Activated CD4-positive, alpha-beta T cell treated with anti-CD3 and anti-CD28 coated beads, Interleukin-2, amount 50 U/mL, for 16 hours (primary cell): ENCODE results near the gene FAM20A.
"Not testable (repeated sequence)": the region's sequence is repeated elsewhere in the genome, so short reads cannot be mapped to it uniquely, and the experiment has no call there.

ENCODE experiments used
- DNase-seq: peaks from one replicate; pipeline ENCODE4 v3.0.0-alpha.2; 2020

FAM20A gene

GRCh38 chr17:68587847-68588246, 13.3 kb downstream of the FAM20A start:
- DNase-seq = no peak

- DNase-seq = no peak
Observed at GRCh38 chr17:68587026-68587425, 14.1 kb downstream of the FAM20A start.

- no peak for DNase-seq
Observed at GRCh38 chr17:68585643-68586042, 15.5 kb downstream of the FAM20A start.

- no peak for DNase-seq
Observed at GRCh38 chr17:68584581-68585303, 16.4 kb downstream of the FAM20A start.

- not testable (repeated sequence) for DNase-seq
Observed at GRCh38 chr17:68582867-68583266, 18.3 kb downstream of the FAM20A start.

- no peak for DNase-seq
Observed at GRCh38 chr17:68581863-68582645, 19.1 kb downstream of the FAM20A start.

- DNase-seq = no peak
Observed at GRCh38 chr17:68580236-68580770, 20.9 kb downstream of the FAM20A start.

- DNase-seq = no peak
Observed at GRCh38 chr17:68579194-68579927, 21.8 kb downstream of the FAM20A start.

- no peak for DNase-seq
Observed at GRCh38 chr17:68578236-68578635, 22.9 kb downstream of the FAM20A start.

GRCh38 chr17:68577497-68577821, 23.7 kb downstream of the FAM20A start:
- DNase-seq = no peak

- DNase-seq = no peak
Observed at GRCh38 chr17:68576811-68577496, 24.2 kb downstream of the FAM20A start.

GRCh38 chr17:68576137-68576536, 25.0 kb downstream of the FAM20A start:
- no peak for DNase-seq

GRCh38 chr17:68573338-68573737, 27.8 kb downstream of the FAM20A start:
- no peak for DNase-seq

GRCh38 chr17:68572138-68572842, 28.9 kb downstream of the FAM20A start:
- DNase-seq = no peak

GRCh38 chr17:68570526-68570925, 30.6 kb downstream of the FAM20A start:
- DNase-seq = no peak

- no peak for DNase-seq
Observed at GRCh38 chr17:68569346-68569745, 31.8 kb downstream of the FAM20A start.

GRCh38 chr17:68568581-68568980, 32.6 kb downstream of the FAM20A start:
- DNase-seq = no peak

- DNase-seq = no peak
Observed at GRCh38 chr17:68567581-68567980, 33.6 kb downstream of the FAM20A start.

GRCh38 chr17:68567035-68567434, 34.1 kb downstream of the FAM20A start:
- no peak for DNase-seq

- no peak for DNase-seq
Observed at GRCh38 chr17:68566442-68566738, 34.8 kb downstream of the FAM20A start.

GRCh38 chr17:68565661-68566441, 35.3 kb downstream of the FAM20A start:
- no peak for DNase-seq
